ENCODE measurements around the gene CCNF.

The CCNF gene

GRCh38 chr16:2457946-2458345 is 28.7 kb downstream of the CCNF start:
- no peak for DNase-seq

GRCh38 chr16:2458887-2459646 is 29.8 kb downstream of the CCNF start:
- no peak for DNase-seq

DNA sequence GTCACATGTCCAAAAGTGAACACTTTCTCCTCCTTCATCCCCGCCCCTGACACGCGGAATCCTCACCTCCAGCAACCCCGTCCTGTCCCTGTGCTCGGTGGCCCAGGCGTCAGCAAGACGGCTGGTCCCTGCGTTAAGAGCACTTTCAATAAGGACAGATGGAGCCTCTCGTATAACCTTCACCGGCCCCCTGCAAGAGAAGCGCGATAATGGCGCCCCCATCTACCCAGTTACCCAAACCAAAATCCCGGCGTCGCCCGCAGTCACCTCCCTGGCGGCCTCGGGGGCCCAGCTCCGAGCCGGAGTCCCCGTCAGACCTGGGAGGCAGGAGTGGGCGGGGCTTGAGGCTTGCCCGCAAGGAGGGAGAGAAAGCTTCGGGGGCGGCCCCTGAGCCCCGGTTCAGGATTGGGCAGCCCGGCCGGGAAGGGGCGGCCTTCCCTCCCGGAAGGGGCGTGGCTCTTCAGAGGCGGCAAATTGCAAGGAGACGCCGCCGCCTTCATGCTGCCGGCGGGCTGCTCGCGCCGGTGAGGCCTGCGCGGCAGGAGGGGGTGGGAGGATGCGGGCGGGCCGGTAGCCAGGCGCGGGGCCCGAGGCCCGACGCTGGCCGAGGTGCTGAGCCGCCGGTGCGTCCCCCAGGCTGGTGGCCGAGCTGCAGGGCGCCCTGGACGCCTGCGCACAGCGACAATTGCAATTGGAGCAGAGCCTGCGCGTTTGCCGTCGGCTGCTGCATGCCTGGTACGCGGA is 30.6 kb downstream of the CCNF start, which contains the start of gene TEDC2:
TSS of gene TEDC2 (plus strand) at position 463 of the 744 bp plus-strand sequence. CDS start at position 499, 36 bp downstream.
- DNase-seq: peak; percentile 64

DNA sequence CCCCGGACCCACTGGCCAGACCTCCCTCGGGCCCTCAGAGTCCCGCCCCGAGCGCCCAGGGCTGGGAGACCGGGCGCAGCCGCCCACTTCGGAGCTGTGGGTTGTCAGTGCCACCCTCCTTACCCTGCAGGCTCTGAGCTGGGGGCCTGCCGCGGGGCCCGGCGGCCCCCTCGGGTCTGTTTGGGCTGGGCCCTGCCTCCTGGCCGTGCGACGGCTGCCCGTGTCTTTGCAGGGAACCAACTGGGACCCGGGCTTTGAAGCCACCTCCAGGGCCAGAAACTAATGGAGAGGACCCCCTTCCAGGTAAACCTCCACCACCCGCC is 31.1 kb downstream of the CCNF start:
- no peak for DNase-seq

- DNase-seq: no peak
Measured at GRCh38 chr16:2460916-2461315, 31.7 kb downstream of the CCNF start.

DNA sequence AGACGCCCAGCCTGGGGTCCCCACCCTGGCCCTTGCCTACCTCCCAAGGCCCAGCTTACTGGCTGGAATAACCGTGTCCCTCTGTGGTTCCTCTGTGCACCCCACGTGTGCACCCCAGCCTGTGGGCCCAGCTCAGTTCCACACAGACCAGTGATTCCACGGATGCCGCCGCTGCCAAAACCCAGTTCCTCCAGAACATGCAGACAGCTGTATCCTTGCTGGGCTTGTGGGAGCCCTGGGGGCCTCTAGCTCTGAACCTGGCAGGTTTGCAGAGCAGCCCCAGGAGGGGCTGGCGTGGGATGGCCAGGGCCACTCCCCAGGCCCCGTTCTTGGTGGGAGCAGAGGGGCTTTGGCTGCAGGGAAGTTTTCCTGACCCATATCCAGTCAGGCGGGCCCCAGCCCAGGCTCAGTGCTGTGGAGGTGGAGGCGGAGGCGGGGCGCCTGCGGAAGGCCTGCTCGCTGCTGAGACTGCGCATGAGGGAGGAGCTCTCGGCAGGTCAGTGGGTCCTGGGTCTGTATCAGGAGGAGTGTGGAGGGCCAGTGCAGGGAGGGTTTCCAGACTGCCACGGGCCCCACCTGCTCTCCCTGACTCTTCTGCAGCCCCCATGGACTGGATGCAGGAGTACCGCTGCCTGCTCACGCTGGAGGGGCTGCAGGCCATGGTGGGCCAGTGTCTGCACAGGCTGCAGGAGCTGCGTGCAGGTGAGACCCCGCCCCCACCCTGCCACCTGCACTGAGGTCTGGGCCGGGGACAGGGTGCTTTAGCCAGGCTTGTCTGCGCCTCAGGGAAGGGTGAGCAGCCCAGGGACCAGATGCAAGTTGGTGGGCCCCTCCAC is 33.0 kb downstream of the CCNF start:
- no peak for DNase-seq

- no peak for DNase-seq
Measured at GRCh38 chr16:2464333-2464732, 35.1 kb downstream of the CCNF start.

DNA sequence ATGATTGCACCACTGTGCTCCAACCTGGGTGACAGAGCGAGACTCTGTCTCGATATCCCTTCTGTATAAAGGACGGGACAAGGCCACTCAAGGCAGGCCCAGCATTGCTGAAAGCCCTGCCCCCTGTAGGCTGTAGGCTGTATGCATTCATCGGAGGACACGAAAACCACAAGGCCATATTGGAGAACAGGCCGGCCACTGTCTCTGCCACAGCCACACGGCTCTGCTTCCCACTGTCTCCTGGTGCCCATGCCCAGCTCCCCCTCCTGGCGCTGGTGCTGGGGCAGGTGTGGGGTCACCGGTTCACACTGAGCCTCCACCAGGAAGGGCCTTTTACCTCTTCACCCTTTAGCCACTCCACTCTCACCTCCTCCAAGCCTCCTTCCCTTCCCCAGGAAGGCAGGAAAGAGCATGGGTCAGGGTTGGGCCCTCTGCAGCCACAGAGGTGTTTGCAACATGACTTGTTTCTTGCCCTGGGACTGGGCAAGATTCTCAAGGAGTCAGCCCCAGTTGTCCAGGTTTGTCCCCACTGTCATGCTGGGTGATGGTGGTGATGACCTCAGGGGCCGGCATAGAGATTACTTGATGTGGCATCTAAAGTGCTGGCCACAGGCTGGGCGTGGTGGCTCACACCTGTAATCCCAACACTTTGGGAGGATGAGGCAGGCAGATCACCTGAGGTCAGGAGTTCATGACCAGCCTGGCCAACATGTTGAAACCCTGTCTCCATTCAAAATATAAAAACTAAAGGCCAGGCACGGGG is 36.6 kb downstream of the CCNF start:
- no peak for DNase-seq

DNA sequence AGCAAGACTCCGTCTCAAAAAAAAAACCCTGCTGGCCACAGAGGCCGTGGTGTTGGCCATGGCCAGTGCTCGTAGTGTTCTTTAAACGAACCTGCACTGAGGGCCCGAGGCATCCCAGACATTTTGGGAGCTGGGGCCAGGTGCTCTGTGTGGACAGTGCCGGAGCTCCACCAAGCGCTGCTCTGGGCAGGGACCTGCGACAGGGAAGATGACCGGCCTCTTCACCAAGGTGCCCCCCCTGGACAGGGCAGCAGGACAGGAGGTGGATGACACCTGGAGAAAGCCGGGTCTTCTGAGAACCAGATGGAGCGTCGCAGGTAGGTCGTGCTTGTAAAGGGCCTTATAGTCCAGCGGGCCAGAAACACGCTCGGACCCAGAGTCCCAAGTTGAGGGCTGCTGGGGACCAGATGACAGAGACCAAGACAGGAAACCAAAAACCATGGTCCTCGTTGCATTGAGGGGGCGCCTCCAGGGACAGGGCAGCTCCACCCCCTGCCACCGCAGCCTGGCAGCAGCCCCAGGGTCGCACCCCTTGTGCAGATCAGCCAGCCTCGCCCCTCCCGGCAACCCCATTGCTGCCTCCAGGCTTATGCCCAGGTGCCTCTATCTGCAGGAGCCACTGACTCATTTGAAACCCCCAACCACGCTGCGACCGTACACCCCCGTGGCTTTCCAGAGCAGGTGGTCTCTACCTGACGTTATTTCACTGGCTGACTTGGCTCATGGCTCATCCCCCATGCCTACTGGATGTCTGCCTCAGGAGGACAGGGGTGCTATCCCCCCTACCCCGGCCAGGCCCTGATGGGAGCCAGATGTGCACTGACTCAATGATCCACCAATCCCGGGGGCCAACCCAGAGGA is 37.6 kb downstream of the CCNF start:
- DNase-seq: no peak

DNA sequence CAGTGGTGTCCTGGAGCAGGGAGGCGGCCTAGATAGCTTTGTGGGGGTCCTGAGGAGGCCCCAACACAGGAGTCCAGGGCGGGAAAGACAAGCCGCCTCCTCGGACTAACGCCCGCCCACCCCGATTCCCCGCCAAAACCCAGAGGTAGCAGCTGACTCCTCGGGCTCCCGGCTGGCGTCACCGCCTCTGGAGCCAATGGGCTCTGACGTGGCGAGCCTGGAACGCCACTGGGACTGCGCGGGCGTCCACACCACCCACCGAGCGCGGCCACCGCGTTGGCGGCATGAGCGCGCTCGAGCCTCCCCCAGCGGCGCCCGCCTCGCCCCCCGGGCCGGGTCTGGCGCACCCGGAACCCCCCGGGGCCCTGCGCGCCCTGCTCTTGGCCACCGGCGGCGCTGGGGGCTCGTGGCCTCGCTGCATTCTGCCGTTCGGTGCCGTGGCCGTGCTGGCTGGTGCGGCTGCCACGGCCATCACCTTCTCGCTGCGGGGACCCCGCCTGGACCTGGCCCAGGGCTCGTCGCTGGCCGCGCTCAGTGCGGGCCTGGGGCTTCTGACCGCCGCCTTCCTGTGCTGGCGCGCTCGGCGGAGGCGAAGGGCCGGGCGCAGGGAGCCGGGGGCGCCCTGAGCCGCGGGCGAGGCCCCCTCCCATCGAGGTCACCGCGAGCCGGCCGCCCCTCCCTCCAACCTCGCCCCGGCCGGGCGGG is 38.4 kb downstream of the CCNF start:
- DNase-seq: peak; percentile 15

DNA sequence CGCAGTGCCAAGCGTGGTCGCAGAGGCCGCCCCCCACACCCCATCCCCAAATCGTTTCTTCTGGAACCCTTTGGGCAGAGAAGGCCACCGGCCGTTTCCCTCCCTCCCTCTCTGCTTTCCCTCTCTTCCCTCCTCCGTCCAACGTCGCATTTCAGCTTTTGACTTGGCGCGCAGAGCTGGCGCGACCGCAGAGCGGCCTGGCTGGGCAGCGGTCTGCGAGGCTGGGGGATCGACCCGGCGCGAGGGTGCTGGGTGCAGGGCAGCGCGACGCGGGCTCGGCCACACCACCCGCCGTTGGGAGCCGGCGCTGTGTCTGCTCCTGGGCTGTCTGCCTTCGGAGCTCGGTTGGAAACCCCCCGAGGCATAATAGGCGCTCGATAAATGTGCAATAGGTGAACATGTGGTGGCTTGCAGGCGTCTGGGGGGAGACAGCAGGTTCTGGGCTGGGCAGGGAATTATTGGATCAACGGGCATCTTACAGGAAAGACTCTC is 39.0 kb downstream of the CCNF start:
- DNase-seq: no peak

- DNase-seq: peak; percentile 68
Measured at GRCh38 chr16:2468725-2469398, 39.6 kb downstream of the CCNF start.

DNA sequence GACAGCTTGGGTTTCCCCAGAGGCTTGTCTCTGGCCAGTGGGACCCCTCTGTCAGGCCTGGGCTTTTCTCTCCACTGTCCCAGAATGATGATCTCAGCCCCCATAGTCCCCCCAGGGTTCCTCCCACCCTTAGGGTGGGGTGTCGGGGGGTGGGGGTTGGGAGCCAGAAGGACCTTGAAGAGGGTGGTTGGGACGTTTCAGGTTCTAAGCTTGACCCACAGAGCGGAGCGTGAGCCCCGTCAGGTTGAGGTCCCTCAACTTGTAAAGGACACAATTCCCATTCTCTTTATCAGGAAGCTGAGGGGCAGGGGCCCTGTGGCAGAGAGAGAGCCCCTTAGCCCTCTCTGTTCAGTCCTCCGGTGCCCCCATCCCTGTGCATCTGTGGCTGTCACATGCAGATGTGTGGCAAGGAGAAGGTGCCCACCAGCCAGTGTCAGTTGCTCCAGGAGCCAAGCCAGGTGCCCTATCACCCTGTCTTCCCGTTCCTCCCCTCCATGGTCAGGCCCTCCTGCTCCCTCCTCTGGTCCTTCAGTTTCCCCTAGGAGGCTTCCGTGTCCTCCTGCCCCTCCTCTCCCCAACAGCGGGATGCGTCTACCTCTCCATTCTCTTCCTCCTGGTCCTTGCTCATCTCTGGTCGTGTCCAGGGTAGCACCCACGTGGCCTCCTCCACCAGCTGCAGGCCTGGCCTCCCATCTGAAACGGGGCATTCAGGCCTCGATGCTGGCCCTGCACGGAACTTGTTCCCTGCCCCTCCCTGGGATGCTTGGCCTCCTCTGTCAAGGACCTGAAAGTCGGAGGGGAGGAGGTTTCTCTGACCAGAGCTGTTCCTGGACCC is 40.4 kb downstream of the CCNF start:
- no peak for DNase-seq

- no peak for DNase-seq
Measured at GRCh38 chr16:2470234-2470601, 41.0 kb downstream of the CCNF start.

DNA sequence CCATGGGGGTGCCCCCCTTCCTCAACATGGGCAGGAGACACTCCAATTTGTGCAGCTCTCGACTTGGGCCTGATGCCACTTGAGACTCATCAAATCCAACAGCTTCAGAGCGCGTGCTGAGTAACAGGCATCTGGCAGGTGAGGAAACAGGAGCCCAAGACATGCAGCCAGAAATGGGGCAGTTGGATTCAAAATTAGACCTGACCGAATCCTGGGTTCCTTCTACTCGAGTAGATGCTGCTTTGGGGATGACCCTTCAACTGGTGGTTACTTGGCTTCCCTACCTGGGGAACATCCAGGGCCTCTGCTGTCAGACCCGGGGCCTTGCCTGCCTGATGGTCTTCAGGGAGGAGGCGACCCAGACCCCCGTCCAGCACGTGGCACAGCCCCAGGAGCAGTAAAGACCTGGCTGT is 41.4 kb downstream of the CCNF start:
- no peak for DNase-seq

GRCh38 chr16:2471016-2471652 is 41.9 kb downstream of the CCNF start, which contains the start of gene NTN3:
Gene NTN3, plus strand, starts transcription at chr16:2471297. Its CDS starts 405 bp downstream, at chr16:2471702.
- DNase-seq: no peak

DNA sequence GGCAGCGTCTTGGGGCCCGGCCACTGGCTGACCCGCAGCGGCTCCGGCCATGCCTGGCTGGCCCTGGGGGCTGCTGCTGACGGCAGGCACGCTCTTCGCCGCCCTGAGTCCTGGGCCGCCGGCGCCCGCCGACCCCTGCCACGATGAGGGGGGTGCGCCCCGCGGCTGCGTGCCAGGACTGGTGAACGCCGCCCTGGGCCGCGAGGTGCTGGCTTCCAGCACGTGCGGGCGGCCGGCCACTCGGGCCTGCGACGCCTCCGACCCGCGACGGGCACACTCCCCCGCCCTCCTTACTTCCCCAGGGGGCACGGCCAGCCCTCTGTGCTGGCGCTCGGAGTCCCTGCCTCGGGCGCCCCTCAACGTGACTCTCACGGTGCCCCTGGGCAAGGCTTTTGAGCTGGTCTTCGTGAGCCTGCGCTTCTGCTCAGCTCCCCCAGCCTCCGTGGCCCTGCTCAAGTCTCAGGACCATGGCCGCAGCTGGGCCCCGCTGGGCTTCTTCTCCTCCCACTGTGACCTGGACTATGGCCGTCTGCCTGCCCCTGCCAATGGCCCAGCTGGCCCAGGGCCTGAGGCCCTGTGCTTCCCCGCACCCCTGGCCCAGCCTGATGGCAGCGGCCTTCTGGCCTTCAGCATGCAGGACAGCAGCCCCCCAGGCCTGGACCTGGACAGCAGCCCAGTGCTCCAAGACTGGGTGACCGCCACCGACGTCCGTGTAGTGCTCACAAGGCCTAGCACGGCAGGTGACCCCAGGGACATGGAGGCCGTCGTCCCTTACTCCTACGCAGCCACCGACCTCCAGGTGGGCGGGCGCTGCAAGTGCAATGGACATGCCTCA is 42.6 kb downstream of the CCNF start:
- no peak for DNase-seq

- DNase-seq: no peak
Measured at GRCh38 chr16:2472488-2472864, 43.2 kb downstream of the CCNF start.
